H1 (cell line): ENCODE measurements around the gene RNF214. TPM values are rescaled to one million over a fixed set of nuclear protein-coding genes. Genes with fewer than 3 reads are reported as not detected.

Experiments used
- CTCF ChIA-PET: fragments of 300-600 bp; sonication (Branson Sonifier 250); formaldehyde crosslinking; loops from one replicate; lab custom pipeline; 2021; ENCODE audit not compliant: partially characterized antibody; lab: Charles Lee
- POLR2A ChIA-PET: fragments of 300-600 bp; sonication (Branson Sonifier 250); formaldehyde crosslinking; loops from one replicate; lab custom pipeline; 2021; ENCODE audit warnings: inconsistent platforms; ENCODE audit not compliant: partially characterized antibody; lab: Charles Lee
- DNase-seq, 2 experiments: peaks; one replicate each; pipeline versions ENCODE4 v3.0.0 to v3.0.0-alpha.2; 2010 to 2022; ENCODE audit warnings: low spot score in 2 of 2, low read depth in 1 of 2, mixed read lengths in 1 of 2
- FAIRE-seq: peaks from 2 replicates; lab custom pipeline; 2011; peaks lifted over from hg19 to GRCh38; lab: Jason Lieb, UNC
- H2AFZ ChIP-seq: 2 replicates; pipeline ENCODE4 v1.8.1; 2012; ENCODE audit warnings: low read length, inconsistent platforms
- H2AK5ac ChIP-seq: 2 replicates; pipeline ENCODE4 v1.6.1; 2013; ENCODE audit warnings: low read depth, low read length
- H2BK120ac ChIP-seq: replicated peaks from 2 replicates; pipeline ENCODE3; 2013; ENCODE audit warnings: low read depth, low read length, inconsistent platforms
- H2BK12ac ChIP-seq: 2 replicates; pipeline ENCODE4 v1.6.1; 2013; ENCODE audit warnings: low read depth, low read length
- H2BK15ac ChIP-seq: 2 replicates; pipeline ENCODE4 v1.6.1; 2013; ENCODE audit warnings: low read length
- H2BK20ac ChIP-seq: 2 replicates; pipeline ENCODE4 v1.6.1; 2013; ENCODE audit warnings: low read length
- H2BK5ac ChIP-seq: 2 replicates; pipeline ENCODE4 v1.6.1; 2013; ENCODE audit warnings: low read depth, low read length
- H3K14ac ChIP-seq: 2 replicates; pipeline ENCODE4 v1.6.1; 2013; ENCODE audit warnings: inconsistent platforms; ENCODE audit not compliant: insufficient read length
- H3K18ac ChIP-seq: 2 replicates; pipeline ENCODE4 v1.6.1; 2013; ENCODE audit warnings: low read length; ENCODE audit errors: extremely low read depth
- H3K23ac ChIP-seq: 2 replicates; pipeline ENCODE4 v1.6.1; 2013; ENCODE audit warnings: inconsistent platforms; ENCODE audit not compliant: insufficient read length
- H3K23me2 ChIP-seq: 2 replicates; pipeline ENCODE4 v1.6.1; 2013; ENCODE audit warnings: low read depth, low read length
- H3K27ac ChIP-seq: 2 replicates; pipeline ENCODE4 v1.6.1; 2011; ENCODE audit warnings: low read depth, low read length, inconsistent platforms
- H3K27me3 ChIP-seq, 4 experiments: replicated peaks in 1 of 4; 1 replicate in 1 of 4; 2 replicates in 3 of 4; pipeline versions ENCODE4 v1.6.1 to v1.8.1; 2011 to 2013; ENCODE audit warnings: low read length in 3 of 4, mild to moderate bottlenecking in 3 of 4, inconsistent platforms in 2 of 4, mixed read lengths in 2 of 4, moderate library complexity in 1 of 4; ENCODE audit not compliant: control insufficient read depth in 3 of 4, insufficient read depth in 3 of 4; ENCODE audit errors: extremely low read depth in 1 of 4
- H3K36me3 ChIP-seq, 4 experiments: 2 replicates each; pipeline versions ENCODE4 v1.6.1 to v1.8.1; 2011 to 2013; ENCODE audit warnings: mild to moderate bottlenecking in 4 of 4, low read length in 3 of 4, moderate library complexity in 2 of 4, control low read depth in 1 of 4, inconsistent platforms in 1 of 4; ENCODE audit not compliant: insufficient read depth in 4 of 4, control insufficient read depth in 2 of 4
- H3K4ac ChIP-seq: replicated peaks from 2 replicates; pipeline ENCODE3; 2013; ENCODE audit warnings: low read length, low read depth, mixed read lengths, inconsistent platforms; ENCODE audit not compliant: insufficient read length
- H3K4me1 ChIP-seq, 4 experiments: replicated peaks in 1 of 4; 1 replicate in 1 of 4; 2 replicates in 3 of 4; pipeline versions ENCODE4 v1.6.1 to v1.8.1; 2011 to 2013; ENCODE audit warnings: low read length in 3 of 4, inconsistent platforms in 2 of 4, mixed read lengths in 1 of 4; ENCODE audit not compliant: insufficient read depth in 4 of 4, control insufficient read depth in 3 of 4
- H3K4me2 ChIP-seq, 2 experiments: 2 replicates each; pipeline versions ENCODE4 v1.6.1 to v1.8.1; 2011 to 2013; ENCODE audit warnings: low read depth in 2 of 2, low read length in 2 of 2, control low read depth in 1 of 2, inconsistent platforms in 1 of 2, mild to moderate bottlenecking in 1 of 2; ENCODE audit not compliant: insufficient read depth in 1 of 2
- H3K4me3 ChIP-seq, 4 experiments: fragments of 200-600, 300-600 bp in 1 of 4; sonication (generic), shearing (Covaris generic), sonication (Bioruptor Twin) in 1 of 4; 2 replicates each; pipeline versions ENCODE4 v1.5.1 to v1.8.1; 2011 to 2016; ENCODE audit warnings: low read length in 4 of 4, low read depth in 3 of 4, control low read depth in 2 of 4, inconsistent platforms in 2 of 4, mild to moderate bottlenecking in 2 of 4, mixed read lengths in 1 of 4, moderate library complexity in 1 of 4; ENCODE audit not compliant: insufficient read depth in 2 of 4; ENCODE audit errors: extremely low read depth in 1 of 4
- H3K56ac ChIP-seq: replicated peaks from 2 replicates; pipeline ENCODE3; 2013; ENCODE audit warnings: low read depth, mild to moderate bottlenecking, mixed read lengths, low read length, inconsistent platforms; ENCODE audit not compliant: insufficient read length
- H3K79me1 ChIP-seq: 2 replicates; pipeline ENCODE4 v1.6.1; 2013; ENCODE audit warnings: low read depth, low read length, control low read depth
- H3K79me2 ChIP-seq, 2 experiments: 2 replicates each; pipeline versions ENCODE4 v1.6.1 to v1.8.1; 2012 to 2013; ENCODE audit warnings: low read length in 2 of 2, mild to moderate bottlenecking in 2 of 2, inconsistent platforms in 1 of 2; ENCODE audit not compliant: insufficient read depth in 2 of 2, control insufficient read depth in 1 of 2
- H3K9ac ChIP-seq, 4 experiments: replicated peaks in 1 of 4; 1 replicate in 1 of 4; 2 replicates in 3 of 4; pipeline versions ENCODE4 v1.6.1 to v1.8.1; 2011 to 2013; ENCODE audit warnings: low read depth in 3 of 4, low read length in 3 of 4, control low read depth in 2 of 4, mild to moderate bottlenecking in 2 of 4, moderate library complexity in 2 of 4, inconsistent platforms in 1 of 4; ENCODE audit errors: extremely low read depth in 1 of 4
- H3K9me3 ChIP-seq, 2 experiments: 2 replicates each; pipeline versions ENCODE4 v1.6.1 to v1.8.1; 2012 to 2013; ENCODE audit warnings: mild to moderate bottlenecking in 2 of 2, moderate library complexity in 2 of 2, control low read depth in 1 of 2, inconsistent platforms in 1 of 2, low read depth in 1 of 2, low read length in 1 of 2, mixed read lengths in 1 of 2; ENCODE audit not compliant: insufficient read depth in 2 of 2
- H4K20me1 ChIP-seq, 2 experiments: replicated peaks in 1 of 2; 2 replicates each; pipeline versions ENCODE3 to v1.8.1; 2011 to 2013; ENCODE audit warnings: inconsistent platforms in 2 of 2, low read length in 2 of 2, mild to moderate bottlenecking in 1 of 2; ENCODE audit not compliant: insufficient read depth in 2 of 2, control insufficient read depth in 1 of 2
- H4K5ac ChIP-seq: 2 replicates; pipeline ENCODE4 v1.6.1; 2013; ENCODE audit warnings: low read length, low read depth, mixed read lengths, inconsistent platforms; ENCODE audit not compliant: insufficient read length
- H4K8ac ChIP-seq: 2 replicates; pipeline ENCODE4 v1.8.0; 2013; ENCODE audit warnings: mild to moderate bottlenecking, moderate library complexity, low read length, inconsistent platforms; ENCODE audit not compliant: insufficient read depth; ENCODE audit errors: extremely low read depth
- H4K91ac ChIP-seq: replicated peaks from 2 replicates; pipeline ENCODE3; 2013; ENCODE audit warnings: low read length, mixed read lengths, inconsistent platforms; ENCODE audit not compliant: insufficient read length
- CREB1 ChIP-seq: IDR thresholded peaks from 2 replicates; pipeline ENCODE4 v1.6.1; 2012; ENCODE audit warnings: inconsistent platforms
- CTCF ChIP-seq, 3 experiments: IDR thresholded peaks; 1 replicate in 2 of 3; 2 replicates in 1 of 3; pipeline versions ENCODE4 v1.5.1 to v1.6.1; 2011; ENCODE audit warnings: low read length in 3 of 3, mild to moderate bottlenecking in 3 of 3, inconsistent platforms in 2 of 3, low read depth in 1 of 3, moderate library complexity in 1 of 3; ENCODE audit not compliant: insufficient read depth in 1 of 3; ENCODE audit errors: control extremely low read depth in 1 of 3
- HDAC6 ChIP-seq: IDR thresholded peaks from one replicate; pipeline ENCODE4 v1.7.1; 2012; ENCODE audit warnings: low read depth, mild to moderate bottlenecking, inconsistent platforms, low read length, moderate library complexity
- JUND ChIP-seq: IDR thresholded peaks from 2 replicates; pipeline ENCODE4 v1.6.1; 2011; ENCODE audit warnings: mild to moderate bottlenecking, improper control_type of control experiment, low read length
- KDM4A ChIP-seq: IDR thresholded peaks from one replicate; pipeline ENCODE4 v1.7.1; 2012; ENCODE audit warnings: low read depth, mild to moderate bottlenecking, moderate library complexity, low read length, inconsistent platforms; ENCODE audit not compliant: severe bottlenecking
- NRF1 ChIP-seq: IDR thresholded peaks from 2 replicates; pipeline ENCODE4 v1.6.1; 2011; ENCODE audit warnings: mild to moderate bottlenecking, low read depth, low read length, improper control_type of control experiment
- RBBP5 ChIP-seq: IDR thresholded peaks from 2 replicates; pipeline ENCODE4 v1.7.1; 2012; ENCODE audit warnings: low read depth, mild to moderate bottlenecking, inconsistent platforms, low read length, moderate library complexity, borderline replicate concordance
- RXRA ChIP-seq: IDR thresholded peaks from 2 replicates; pipeline ENCODE4 v1.6.1; 2011; ENCODE audit warnings: low read depth, mild to moderate bottlenecking, low read length, moderate library complexity; ENCODE audit not compliant: insufficient read depth
- TAF1 ChIP-seq: IDR thresholded peaks from 2 replicates; pipeline ENCODE4 v1.6.1; 2011; ENCODE audit warnings: mild to moderate bottlenecking, low read depth, low read length
- WGBS, 2 experiments: shearing (Covaris generic) in 1 of 2; methylation state at CpG; one replicate each; pipeline versions ENCODE4 v1.1.6 to v1.1.7; 2013 to 2015; ENCODE audit warnings: low lambda C conversion rate in 2 of 2, mixed read lengths in 2 of 2, inconsistent platforms in 1 of 2, low coverage in 1 of 2, missing lambda C conversion rate in 1 of 2; ENCODE audit not compliant: insufficient replicate concordance in 2 of 2, insufficient coverage in 1 of 2, insufficient read length in 1 of 2; ENCODE audit errors: extremely low coverage in 1 of 2, missing lambda C conversion rate in 1 of 2; 5-methylcytosine and 5-hydroxymethylcytosine counted together
- polyA plus RNA-seq, 7 experiments: library from polyadenylated mRNA; depleted of rRNA in 3 of 7; stranded (reverse) in 5 of 7; unstranded in 2 of 7; fragments of >200 nt in 5 of 7; fragments of 200-250 nt in 2 of 7; gene quantifications; 1 replicate in 5 of 7; 2 replicates in 1 of 7; 4 replicates in 1 of 7; pipeline versions ENCODE4 v1.2.1 to v1.2.3, GENCODE V29; 2011 to 2013; ENCODE audit warnings: missing spikeins in 2 of 7, mixed read lengths in 2 of 7
- total RNA-seq: library from RNA; stranded (reverse); fragmentation: NEBNext Ultra II Directional; extraction: Animal tissue kit (Norgen Biotek cat#: 25700); gene quantifications from 2 replicates; pipeline ENCODE4 v1.2.1, GENCODE V29; 2021

RNF214 gene
- total and polyA plus RNA-seq, 2 of the 8 experiments (the other 6 are each of a cell fraction or from before 2014, with no cell fraction given) = 34.9 to 35.6 TPM

- no peak overlapping the region for H3K27ac ChIP-seq
- H3K23ac ChIP-seq = no peak overlapping the region
- H3K9me3 ChIP-seq = no peaks in the 10 kb centered on the region
- TF ChIP-seq CTCF (IDR thresholded peaks at IDR 0.05; ENCODE audit: control extremely low read depth in 1 of 3, insufficient read depth in 1 of 3, low read depth in 1 of 3, low read length in 3 of 3) (no peak), HDAC6 (no peak), CREB1 (no peak), RXRA (no peak), KDM4A (no peak), RBBP5 (no peak), TAF1 (no peak), JUND (no peak), NRF1 (no peak)
- H4K5ac ChIP-seq = no peak overlapping the region
- ChIA-PET CTCF (interaction anchor here (0.7 to 1.8 kb wide), 6 partner anchors 9 to 73 kb away, joined by 3 to 10 read pairs (median 4); partner anchors contain the start of genes BACE1 and PCSK7), POLR2A (interaction anchor here (1.8 to 2.0 kb wide), 2 partner anchors 10 to 14 kb away, joined by 5 to 6 read pairs; no protein-coding TSS in a partner anchor)
- no peak overlapping the region for H2BK12ac ChIP-seq
- no peaks in the 10 kb centered on the region for H3K36me3 ChIP-seq
- H2AFZ ChIP-seq = no peak overlapping the region
- FAIRE-seq (no peak), DNase-seq (no peak)
- H3K4ac ChIP-seq = no peak overlapping the region
- no peaks in the 10 kb centered on the region for H3K27me3 ChIP-seq
- H4K8ac ChIP-seq = no peak overlapping the region; the same call in 1 of the 2 replicates
- no peak overlapping the region for H2BK120ac ChIP-seq
- 92% methylated on average over 3 of the region's 3 CpGs; no CpG with 5 or more reads in 1 of the 2 experiments for WGBS, 2 experiments
- no peaks in the 10 kb centered on the region for H3K79me2 ChIP-seq
- no peak overlapping the region for H4K91ac ChIP-seq
- H3K18ac ChIP-seq = no peak overlapping the region
- 0 out of 2 replicates have a peak overlapping the region, but pooled peaks have one; percentile 27 for H2BK20ac ChIP-seq
- H3K23me2 ChIP-seq = no peaks in the 10 kb centered on the region
- no peak overlapping the region for H2AK5ac ChIP-seq
- no peak overlapping the region for H3K9ac ChIP-seq
- H2BK15ac ChIP-seq = no peak overlapping the region
- H3K4me1 ChIP-seq = peaks cover 6 to 14% (median 7%) of the 10 kb centered on the region in 4 experiments
- H3K79me1 ChIP-seq = no peaks in the 10 kb centered on the region
- H4K20me1 ChIP-seq = no peaks in the 10 kb centered on the region
- H3K4me2 ChIP-seq = no peak overlapping the region
- no peak overlapping the region for H3K14ac ChIP-seq
- H3K56ac ChIP-seq = no peak overlapping the region
- H3K4me3 ChIP-seq = no peak overlapping the region
- H2BK5ac ChIP-seq = no peak overlapping the region
These were observed 72.7 kb downstream of the RNF214 start for GRCh38 chr11:117305145-117305544.
